ENCODE measurements around the gene TET3.

DNA sequence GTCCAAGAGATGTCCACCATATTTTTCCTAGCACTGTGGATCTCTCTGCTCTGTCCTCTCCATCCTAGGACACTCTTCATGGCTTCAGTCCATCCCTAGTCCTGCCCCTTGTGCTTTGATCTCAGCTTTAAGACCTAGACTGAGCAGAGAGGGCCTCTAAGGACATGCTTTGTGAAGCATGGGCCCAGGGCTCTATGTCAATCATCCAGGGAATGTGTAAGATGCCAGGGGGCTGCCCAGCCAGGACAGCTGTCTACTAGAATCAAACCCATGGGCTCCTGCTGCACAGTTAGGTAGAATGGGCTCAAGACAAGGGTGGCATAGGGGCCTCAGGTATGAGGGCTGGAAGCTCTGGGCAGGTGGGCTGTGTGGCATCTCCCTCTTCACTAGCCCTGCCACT, 24.9 kb downstream of the TET3 start:
- TF ChIP-seq, protein P1, sequence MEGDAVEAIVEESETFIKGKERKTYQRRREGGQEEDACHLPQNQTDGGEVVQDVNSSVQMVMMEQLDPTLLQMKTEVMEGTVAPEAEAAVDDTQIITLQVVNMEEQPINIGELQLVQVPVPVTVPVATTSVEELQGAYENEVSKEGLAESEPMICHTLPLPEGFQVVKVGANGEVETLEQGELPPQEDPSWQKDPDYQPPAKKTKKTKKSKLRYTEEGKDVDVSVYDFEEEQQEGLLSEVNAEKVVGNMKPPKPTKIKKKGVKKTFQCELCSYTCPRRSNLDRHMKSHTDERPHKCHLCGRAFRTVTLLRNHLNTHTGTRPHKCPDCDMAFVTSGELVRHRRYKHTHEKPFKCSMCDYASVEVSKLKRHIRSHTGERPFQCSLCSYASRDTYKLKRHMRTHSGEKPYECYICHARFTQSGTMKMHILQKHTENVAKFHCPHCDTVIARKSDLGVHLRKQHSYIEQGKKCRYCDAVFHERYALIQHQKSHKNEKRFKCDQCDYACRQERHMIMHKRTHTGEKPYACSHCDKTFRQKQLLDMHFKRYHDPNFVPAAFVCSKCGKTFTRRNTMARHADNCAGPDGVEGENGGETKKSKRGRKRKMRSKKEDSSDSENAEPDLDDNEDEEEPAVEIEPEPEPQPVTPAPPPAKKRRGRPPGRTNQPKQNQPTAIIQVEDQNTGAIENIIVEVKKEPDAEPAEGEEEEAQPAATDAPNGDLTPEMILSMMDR (IDR thresholded peaks at IDR 0.05; ENCODE audit: low read depth, low read length): no peak
- no peak for TF ChIP-seq EZH2phosphoT487 (IDR thresholded peaks at IDR 0.05; ENCODE audit: low read depth)

Data from OCI-LY3 (cell line).